Testis (tissue), 2 donors: ENCODE measurements around the gene COL6A1.

Source experiments
- CTCF ChIP-seq, 3 experiments: fragments of 450-650 bp in 2 of 3; fragments of 200-600 bp in 1 of 3; sonication (generic) in 1 of 3; IDR thresholded peaks; one replicate each; pipeline ENCODE4 v1.5.1; 2016 to 2019; ENCODE audit warnings: antibody characterized with exemption in 3 of 3, mild to moderate bottlenecking in 2 of 3, moderate library complexity in 1 of 3
- POLR2A ChIP-seq: fragments of 450-650 bp; IDR thresholded peaks from one replicate; pipeline ENCODE4 v1.6.1; 2017; ENCODE audit warnings: antibody characterized with exemption, mild to moderate bottlenecking, moderate library complexity

GRCh38 chr21:46050668-46051378, 69.3 kb downstream of the COL6A1 start:
- TF ChIP-seq POLR2A (no peak), CTCF (IDR thresholded peaks at IDR 0.05) (no peak)
